NCI-H510A (cell line): ENCODE data around the gene GBA2.
A peak's percentile ranks its signal among the peaks of the same experiment; 100 is the strongest.

Experiments
- DNase-seq: peaks from one replicate; lab custom pipeline; 2025; lab: John Stamatoyannopoulos, UW

The GBA2 gene

DNA sequence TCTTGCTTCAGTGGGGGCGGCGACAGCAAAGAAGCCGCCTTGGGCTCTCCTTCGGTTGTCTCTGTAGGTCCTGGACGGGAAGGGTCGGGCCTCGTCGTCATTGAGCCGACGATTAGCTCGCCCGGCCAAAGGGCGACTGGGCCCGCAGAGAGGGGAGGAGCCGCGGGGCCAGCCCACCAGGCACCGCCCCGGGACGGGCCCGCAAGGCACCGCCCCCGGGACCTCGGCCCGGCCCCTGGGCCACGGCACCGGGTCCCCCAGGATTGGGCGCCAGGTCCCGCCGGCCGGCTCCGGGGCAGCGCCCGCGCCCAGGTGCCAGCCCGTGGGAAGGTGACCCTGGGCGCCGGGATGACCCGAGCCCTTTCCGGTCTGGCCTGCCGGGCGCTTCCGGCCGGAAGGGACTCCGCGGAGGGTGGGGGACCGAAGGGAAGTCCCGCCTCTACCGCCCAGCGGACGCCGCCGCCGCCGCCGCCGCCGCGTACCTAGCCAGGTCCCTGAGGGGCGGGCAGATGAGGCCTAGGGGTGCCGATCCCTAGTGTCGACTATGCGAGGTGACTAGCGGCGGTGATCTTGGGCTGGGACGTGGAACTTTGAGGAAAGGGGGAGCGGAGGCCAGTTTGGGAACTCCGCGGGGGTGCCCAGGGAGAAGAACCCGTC, at the start of gene GBA2, which contains the start of gene RGP1:
GBA2 (minus strand) TSS at position 371 of the 657 bp plus-strand sequence. CDS start 524 bp downstream, outside the sequence.
RGP1 (plus strand) TSS at position 430 of the 657 bp plus-strand sequence. CDS start 469 bp downstream, outside the sequence.
- DNase-seq = peak; percentile 49

DNA sequence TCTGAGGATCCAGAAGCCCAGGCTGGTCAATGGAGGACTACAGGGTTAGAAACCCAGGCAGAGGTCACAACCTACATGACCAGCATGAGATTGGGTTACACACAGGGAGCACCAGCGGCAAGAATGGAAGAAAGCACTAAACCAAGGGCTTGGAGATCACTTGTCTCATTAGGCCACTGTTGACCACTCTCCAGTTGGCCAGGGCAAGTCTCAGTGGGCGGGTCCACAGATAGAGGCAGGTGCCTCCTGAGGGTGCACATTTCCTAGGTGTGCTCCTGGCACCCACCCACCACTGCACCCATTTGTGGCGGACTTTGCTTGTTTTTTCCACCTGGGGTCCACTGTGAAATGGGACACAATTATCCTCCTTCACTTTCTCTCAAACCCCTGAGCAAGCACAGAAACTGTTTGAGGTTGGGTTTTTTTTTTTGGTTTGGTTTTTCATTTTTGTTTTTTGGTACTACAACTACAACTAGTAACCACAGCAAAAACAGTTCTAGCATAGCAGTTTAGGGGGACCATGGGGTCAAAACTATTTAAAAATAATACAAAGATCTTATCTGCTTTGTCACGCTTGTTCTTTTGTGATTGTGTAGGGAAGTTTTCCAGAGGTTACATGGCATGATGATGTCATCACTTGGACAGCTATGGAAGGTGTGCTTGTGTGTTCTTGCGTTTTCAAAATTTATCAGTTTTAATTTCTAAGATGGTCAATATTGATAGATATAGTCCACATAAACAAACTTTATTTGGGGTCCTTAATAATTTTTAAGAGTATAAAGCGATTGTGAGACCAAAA, 48.5 kb upstream of the GBA2 start:
- no peak for DNase-seq

DNA sequence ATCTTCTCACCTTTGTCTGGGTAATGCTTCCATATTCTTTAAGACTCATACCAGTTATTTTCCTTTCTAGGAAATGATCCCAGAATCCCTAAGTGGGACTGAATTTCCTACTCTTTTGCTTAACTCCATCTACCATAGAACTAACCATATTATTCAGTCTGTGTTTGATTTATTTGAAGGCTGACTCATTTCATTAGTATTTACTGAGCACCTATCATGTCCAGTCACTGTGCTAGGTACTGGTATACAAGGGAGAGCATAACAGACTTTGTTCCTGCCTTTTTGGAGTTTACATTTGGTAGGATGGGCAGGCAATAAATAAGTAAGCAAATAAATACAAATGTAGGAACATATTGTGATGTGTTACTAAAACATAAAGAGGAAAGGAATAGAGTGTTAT, 46.7 kb upstream of the GBA2 start:
- no peak for DNase-seq

DNA sequence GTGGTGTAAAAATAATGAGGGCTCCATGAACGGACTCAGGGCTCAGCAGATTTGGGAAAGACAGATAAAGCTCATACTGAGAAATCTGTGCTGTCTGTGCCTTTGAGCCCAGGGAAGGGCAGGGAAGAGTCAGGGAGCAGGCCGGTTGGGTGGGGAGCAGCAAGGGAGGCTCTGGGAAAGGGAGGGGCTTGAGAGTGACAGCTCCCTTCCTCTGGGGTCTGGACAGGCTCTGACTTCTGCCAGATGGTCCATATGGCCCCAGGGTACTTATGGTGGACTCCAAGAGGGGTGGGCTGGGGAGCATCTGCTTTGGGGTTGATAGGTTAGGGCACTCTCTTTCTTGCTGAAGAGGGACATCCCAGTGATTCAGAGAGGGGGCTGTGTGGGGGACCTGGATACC, 44.4 kb upstream of the GBA2 start:
- no peak for DNase-seq

DNA sequence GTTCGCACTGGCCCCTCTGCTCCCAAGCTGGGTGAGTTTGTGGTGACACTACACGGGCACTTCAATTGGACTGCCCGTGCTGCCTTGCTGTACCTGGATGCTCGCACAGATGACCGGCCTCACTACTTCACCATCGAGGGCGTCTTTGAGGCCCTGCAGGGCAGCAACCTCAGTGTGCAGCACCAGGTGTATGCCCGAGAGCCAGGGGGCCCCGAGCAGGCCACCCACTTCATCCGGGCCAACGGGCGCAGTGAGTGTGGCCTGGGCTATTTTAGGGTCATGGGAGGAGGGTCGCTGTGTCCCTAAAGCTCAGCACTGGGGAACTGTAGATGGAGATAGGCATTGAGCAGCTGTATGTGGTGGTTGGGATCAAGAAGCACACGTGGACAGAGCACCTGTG, 43.8 kb upstream of the GBA2 start:
- DNase-seq = no peak

DNA sequence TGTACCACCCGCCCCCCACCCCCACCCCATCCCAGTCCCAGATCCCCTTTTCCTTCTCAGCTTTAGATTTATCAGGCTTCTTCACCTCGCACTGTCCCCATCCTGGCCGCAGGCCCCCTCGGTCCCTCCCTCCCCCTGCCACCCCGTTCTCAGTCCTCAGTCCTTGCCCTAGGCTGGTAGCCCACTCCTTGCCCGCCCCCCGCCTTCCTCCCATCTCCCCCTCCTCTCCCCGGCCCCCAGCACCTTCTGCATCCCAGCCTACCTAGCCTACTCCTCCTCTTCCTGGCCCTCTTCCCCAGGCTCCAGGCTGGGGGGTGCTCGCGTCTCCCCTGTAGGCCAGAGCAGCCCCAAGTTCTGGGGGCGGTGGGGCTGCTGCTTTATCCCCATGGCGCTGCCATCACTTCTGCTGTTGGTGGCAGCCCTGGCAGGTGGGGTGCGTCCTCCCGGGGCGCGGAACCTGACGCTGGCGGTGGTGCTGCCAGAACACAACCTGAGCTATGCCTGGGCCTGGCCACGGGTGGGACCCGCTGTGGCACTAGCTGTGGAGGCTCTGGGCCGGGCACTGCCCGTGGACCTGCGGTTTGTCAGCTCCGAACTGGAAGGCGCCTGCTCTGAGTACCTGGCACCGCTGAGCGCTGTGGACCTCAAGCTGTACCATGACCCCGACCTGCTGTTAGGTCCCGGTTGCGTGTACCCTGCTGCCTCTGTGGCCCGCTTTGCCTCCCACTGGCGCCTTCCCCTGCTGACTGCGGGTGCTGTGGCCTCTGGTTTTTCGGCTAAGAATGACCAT, 43.2 kb upstream of the GBA2 start:
- DNase-seq = no peak

GRCh38 chr9:35791297-35791921, 42.4 kb upstream of the GBA2 start, which contains the start of gene NPR2:
Gene NPR2 (plus strand): TSS chr9:35791591. CDS start chr9:35792409, 818 bp downstream.
- no peak for DNase-seq

DNA sequence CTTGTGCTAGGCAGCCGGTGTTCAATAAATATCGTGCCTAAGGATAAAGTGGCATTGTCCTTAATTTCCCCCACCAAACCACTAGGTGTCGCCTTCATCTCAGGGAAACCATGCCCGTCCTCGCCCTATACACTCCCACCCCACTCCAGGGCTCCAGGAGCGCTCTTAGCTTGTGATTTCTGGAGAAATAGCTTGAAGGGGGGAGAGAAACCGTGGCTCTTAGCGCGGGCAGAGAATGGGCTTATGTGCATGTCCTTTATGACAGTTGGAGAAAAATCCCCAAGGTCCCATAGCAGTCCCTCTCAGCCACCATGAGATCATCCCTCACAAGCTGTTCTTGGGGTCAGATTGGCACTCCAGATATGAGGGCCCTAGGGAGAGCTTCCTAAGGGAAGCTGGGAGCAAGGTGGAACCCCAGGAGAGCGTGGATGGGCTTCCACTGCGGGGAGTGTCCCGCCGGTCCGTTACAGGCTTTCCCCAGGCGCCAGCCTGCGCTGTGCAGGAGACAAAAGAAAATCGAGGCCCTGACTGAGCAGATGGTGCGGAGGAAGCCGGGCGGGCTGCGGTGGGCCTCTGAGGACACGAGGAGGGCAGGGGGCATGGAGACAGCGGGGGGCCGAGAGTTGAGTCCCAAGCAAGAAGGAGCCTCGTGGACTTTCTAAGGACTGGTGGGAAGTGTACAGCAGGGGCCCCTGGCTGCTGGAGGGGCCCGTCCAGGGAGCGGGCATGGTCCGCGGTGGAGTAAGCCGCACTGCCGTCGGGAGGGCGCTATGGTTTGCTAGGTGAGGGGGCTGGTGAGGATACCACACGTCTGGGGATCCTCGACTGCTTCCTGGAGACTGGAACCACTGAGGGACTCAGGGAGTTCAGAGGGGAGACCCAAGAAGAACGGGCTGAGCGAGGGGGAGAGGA, 41.6 kb upstream of the GBA2 start:
- DNase-seq = no peak

- DNase-seq = no peak
These were observed 41.0 kb upstream of the GBA2 start for GRCh38 chr9:35790025-35790384.

- no peak for DNase-seq
These were observed 40.5 kb upstream of the GBA2 start for GRCh38 chr9:35789541-35789940.

- DNase-seq = no peak
These were observed 34.4 kb upstream of the GBA2 start for GRCh38 chr9:35783418-35783817.

DNA sequence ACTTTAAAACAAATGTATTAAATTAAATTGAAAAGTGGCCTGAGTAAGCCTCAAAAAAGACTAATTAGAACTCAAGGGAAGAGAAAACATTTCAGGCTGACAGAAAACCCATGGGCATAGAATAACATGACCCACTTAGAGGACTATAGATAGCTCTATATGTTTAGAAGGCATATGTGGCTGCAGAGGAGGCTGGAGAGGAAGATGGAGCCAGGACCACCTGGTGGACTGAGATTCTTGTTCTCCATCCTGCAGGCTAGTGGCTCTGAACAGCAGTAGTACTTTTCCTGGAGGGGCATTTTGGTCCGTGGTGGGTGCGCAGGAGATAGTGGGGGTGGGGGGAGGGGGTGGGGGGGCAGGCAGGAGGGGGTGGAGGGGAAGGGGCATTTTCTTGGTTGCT, 32.0 kb upstream of the GBA2 start:
- DNase-seq = no peak

DNA sequence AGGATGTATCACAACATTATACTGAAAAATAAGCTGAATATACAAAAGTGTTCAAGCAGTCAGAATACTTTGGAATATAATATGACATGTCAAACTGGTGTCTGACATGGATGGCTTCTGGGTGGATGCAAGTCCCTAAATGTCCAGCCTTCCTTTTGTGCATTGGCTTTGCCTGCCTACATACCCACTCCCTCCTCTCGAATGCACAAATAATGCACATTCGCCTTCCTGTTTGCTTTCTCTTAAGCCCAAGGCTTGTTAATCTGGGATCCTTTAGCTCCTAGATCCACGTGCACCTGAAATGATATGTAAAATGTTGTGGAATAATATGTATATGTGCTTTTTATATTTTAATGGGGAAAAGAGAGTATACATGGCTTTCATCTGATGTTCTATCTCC, 29.5 kb upstream of the GBA2 start:
- DNase-seq = no peak

DNA sequence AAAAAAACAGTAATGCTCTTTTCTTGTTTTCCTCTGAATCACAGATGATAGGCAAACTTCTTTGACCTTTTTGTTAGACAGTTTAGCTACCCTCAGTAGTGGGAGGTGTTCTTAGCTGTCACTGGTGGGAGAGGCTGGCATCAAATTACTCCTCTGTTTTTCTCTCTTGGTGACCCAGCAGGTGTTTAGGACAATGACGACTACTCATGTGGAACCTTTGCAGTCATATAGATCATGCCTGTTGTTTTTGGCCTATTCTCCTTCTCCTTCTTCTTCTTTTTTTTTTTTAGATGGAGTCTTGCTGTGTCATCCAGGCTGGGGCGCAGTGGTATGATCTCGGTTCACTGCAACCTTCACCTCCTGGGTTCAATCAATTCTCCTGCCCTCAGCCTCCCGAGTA, 27.0 kb upstream of the GBA2 start:
- peak; percentile 56 for DNase-seq

- DNase-seq = no peak
These were observed 26.0 kb upstream of the GBA2 start for GRCh38 chr9:35774907-35775635.

GRCh38 chr9:35771943-35772342, 22.9 kb upstream of the GBA2 start:
- DNase-seq = no peak

DNA sequence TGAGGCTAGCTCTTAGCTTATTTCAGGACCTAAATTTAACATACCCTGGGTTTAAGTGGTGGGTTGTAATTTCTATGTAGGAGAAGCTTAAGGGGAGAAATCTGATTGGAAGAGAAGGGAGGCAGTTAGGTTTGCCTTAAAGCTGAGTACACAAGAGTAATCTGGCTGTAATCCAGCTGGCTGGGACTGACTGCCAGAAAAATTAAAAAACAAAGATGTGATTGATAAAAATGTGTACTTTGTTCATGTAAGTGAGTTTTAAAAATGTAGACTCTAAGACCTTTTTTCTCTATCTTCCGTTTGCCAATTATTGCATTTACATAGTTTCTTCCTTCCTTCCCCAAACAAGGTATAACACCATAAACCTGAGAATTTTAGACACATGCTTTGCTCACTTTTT, 22.5 kb upstream of the GBA2 start:
- DNase-seq = no peak

- DNase-seq = no peak
These were observed 22.0 kb upstream of the GBA2 start for GRCh38 chr9:35771075-35771433.

GRCh38 chr9:35769763-35770162, 20.7 kb upstream of the GBA2 start:
- DNase-seq = no peak

DNA sequence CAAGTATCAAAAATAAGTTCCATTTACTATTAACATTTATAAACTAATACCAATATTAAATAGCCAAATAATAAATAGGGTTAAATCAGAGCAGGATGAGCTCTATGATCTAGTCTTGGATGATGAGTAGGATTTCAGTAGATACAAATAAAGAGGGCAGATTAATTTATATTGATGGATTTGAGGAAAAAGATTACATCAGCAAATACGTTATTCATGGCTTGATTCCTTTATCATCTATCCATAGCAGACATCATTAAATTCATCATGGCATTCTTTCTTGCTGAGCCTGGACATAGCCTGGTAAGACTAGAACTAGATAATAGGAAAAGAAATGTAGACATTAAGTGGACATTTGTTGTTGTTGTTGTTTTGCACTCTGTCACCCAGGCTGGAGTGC, 18.4 kb upstream of the GBA2 start:
- DNase-seq = no peak

DNA sequence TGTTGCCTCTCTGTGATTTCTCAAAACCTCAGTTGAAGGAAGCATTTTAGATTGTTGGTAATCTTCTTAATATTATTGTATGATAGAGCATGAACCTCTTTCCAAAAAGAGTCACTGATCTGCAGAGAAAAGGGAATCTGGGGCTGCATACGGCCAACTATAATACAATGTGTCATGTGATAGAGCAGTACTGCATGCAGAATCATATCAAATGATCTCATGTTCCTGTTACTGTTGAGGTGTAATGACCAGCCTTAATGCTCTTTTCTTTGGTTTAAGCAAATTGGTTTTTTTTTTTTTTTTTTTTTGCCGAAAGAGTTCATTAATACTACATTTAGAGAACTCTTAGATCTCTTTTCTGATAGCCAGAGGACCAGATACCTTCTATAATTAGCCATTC, 18.0 kb upstream of the GBA2 start:
- DNase-seq = no peak
